ENCODE data around the gene MXRA8.

MXRA8 gene

GRCh38 chr1:1347026-1347595 is 11.2 kb downstream of the MXRA8 start:
- TF ChIP-seq SIN3A (IDR thresholded peaks at IDR 0.05; ENCODE audit: borderline replicate concordance, insufficient read depth, low read length) = no peak
- no peak for TF ChIP-seq POLR2AphosphoS5 (IDR thresholded peaks at IDR 0.05; ENCODE audit: low read depth, low read length)
- TF ChIP-seq, protein P1, sequence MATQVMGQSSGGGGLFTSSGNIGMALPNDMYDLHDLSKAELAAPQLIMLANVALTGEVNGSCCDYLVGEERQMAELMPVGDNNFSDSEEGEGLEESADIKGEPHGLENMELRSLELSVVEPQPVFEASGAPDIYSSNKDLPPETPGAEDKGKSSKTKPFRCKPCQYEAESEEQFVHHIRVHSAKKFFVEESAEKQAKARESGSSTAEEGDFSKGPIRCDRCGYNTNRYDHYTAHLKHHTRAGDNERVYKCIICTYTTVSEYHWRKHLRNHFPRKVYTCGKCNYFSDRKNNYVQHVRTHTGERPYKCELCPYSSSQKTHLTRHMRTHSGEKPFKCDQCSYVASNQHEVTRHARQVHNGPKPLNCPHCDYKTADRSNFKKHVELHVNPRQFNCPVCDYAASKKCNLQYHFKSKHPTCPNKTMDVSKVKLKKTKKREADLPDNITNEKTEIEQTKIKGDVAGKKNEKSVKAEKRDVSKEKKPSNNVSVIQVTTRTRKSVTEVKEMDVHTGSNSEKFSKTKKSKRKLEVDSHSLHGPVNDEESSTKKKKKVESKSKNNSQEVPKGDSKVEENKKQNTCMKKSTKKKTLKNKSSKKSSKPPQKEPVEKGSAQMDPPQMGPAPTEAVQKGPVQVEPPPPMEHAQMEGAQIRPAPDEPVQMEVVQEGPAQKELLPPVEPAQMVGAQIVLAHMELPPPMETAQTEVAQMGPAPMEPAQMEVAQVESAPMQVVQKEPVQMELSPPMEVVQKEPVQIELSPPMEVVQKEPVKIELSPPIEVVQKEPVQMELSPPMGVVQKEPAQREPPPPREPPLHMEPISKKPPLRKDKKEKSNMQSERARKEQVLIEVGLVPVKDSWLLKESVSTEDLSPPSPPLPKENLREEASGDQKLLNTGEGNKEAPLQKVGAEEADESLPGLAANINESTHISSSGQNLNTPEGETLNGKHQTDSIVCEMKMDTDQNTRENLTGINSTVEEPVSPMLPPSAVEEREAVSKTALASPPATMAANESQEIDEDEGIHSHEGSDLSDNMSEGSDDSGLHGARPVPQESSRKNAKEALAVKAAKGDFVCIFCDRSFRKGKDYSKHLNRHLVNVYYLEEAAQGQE (IDR thresholded peaks at IDR 0.05; ENCODE audit: insufficient read depth in 1 of 2, low read depth in 2 of 2, low read length in 2 of 2) = no peak
- no peak for TF ChIP-seq TAF1 (IDR thresholded peaks at IDR 0.05; ENCODE audit: borderline replicate concordance, insufficient read depth, low read length)
- TF ChIP-seq FOXP2 (optimal IDR thresholded peaks at IDR 0.05; ENCODE audit: borderline replicate concordance, extremely low read depth, extremely low read length, insufficient read depth) = no peak

- TF ChIP-seq, protein P1 (IDR thresholded peaks at IDR 0.05; ENCODE audit: insufficient read depth in 1 of 2, low read depth in 2 of 2, low read length in 2 of 2) = no peak
- no peak for TF ChIP-seq TAF1 (IDR thresholded peaks at IDR 0.05; ENCODE audit: borderline replicate concordance, insufficient read depth, low read length)
- no peak for TF ChIP-seq SIN3A (IDR thresholded peaks at IDR 0.05; ENCODE audit: borderline replicate concordance, insufficient read depth, low read length)
- no peak for TF ChIP-seq POLR2AphosphoS5 (IDR thresholded peaks at IDR 0.05; ENCODE audit: low read depth, low read length)
- TF ChIP-seq FOXP2 (optimal IDR thresholded peaks at IDR 0.05; ENCODE audit: borderline replicate concordance, extremely low read depth, extremely low read length, insufficient read depth) = no peak
Observed at GRCh38 chr1:1346501-1346890, 11.9 kb downstream of the MXRA8 start.

DNA sequence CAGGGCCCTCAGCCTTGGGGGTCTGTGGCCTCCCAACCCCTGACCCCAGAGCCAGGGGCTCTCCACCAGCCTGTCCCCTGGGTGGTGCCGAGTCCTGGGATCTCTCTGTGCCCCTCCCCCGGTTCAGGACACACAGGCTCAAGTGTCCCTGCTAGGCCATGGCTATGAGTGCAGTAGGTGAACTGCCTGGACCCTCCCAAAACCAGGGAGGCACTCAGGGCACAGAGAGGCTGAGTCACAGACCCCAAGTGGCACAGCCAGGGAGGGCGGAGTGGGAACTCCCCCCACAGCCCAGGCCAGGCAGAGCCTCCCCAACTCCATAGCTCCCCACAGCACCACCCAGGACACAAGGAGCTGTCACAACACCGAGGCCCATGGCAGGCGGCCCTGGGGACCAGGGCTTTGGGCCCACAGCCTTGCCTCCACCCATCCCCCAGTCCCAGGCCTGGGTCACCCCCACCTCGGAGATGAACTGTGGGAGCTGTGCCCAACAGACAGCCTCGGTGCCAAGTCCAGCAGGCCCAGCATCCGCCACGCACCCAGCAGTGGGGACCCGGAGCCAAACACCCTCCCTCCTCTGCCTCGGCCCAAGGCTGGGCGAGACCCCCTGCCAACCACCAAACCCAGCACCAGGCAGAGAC is 12.4 kb downstream of the MXRA8 start:
- no peak for TF ChIP-seq FOXP2 (optimal IDR thresholded peaks at IDR 0.05; ENCODE audit: borderline replicate concordance, extremely low read depth, extremely low read length, insufficient read depth)
- no peak for TF ChIP-seq POLR2AphosphoS5 (IDR thresholded peaks at IDR 0.05; ENCODE audit: low read depth, low read length)
- TF ChIP-seq TAF1 (IDR thresholded peaks at IDR 0.05; ENCODE audit: borderline replicate concordance, insufficient read depth, low read length) = no peak
- TF ChIP-seq, protein P1 (IDR thresholded peaks at IDR 0.05; ENCODE audit: insufficient read depth in 1 of 2, low read depth in 2 of 2, low read length in 2 of 2) = no peak
- TF ChIP-seq SIN3A (IDR thresholded peaks at IDR 0.05; ENCODE audit: borderline replicate concordance, insufficient read depth, low read length) = no peak

GRCh38 chr1:1345384-1345783 is 13.0 kb downstream of the MXRA8 start:
- TF ChIP-seq FOXP2 (optimal IDR thresholded peaks at IDR 0.05; ENCODE audit: borderline replicate concordance, extremely low read depth, extremely low read length, insufficient read depth) = no peak
- no peak for TF ChIP-seq SIN3A (IDR thresholded peaks at IDR 0.05; ENCODE audit: borderline replicate concordance, insufficient read depth, low read length)
- TF ChIP-seq POLR2AphosphoS5 (IDR thresholded peaks at IDR 0.05; ENCODE audit: low read depth, low read length) = no peak
- TF ChIP-seq, protein P1 (IDR thresholded peaks at IDR 0.05; ENCODE audit: insufficient read depth in 1 of 2, low read depth in 2 of 2, low read length in 2 of 2) = no peak
- no peak for TF ChIP-seq TAF1 (IDR thresholded peaks at IDR 0.05; ENCODE audit: borderline replicate concordance, insufficient read depth, low read length)
